ENCODE measurements around the gene KIAA1671. TPM values are rescaled to one million over a fixed set of nuclear protein-coding genes. Genes with fewer than 3 reads are reported as not detected.

The KIAA1671 gene
- total and polyA plus RNA-seq, 2 of the 4 experiments (the other 2 are of a cell fraction) = 0.02 TPM; not detected in 1

GRCh38 chr22:24968066-24968561 lies 15.6 kb downstream of the KIAA1671 start:
- no peak for DNase-seq
- no CpG with 5 or more reads among the region's 8 CpGs for WGBS, 2 experiments (ENCODE audit: extremely low coverage in 2 of 2, insufficient read length in 1 of 2)
- POLR2A ChIA-PET (ENCODE audit: unreplicated experiment) = no interaction called here

More at GRCh38 chr22:24968066-24968561, 15.6 kb downstream of the KIAA1671 start:
- Histone ChIP-seq H3K9me3 (ENCODE audit: control insufficient read depth, insufficient read depth, low read length) (no peaks in the 10 kb centered on the region), H3K4me2 (ENCODE audit: low read depth, low read length) (no peak overlapping the region), H3K36me3 (ENCODE audit: control insufficient read depth, insufficient read depth, low read length) (no peaks in the 10 kb centered on the region), H3K4me1 (ENCODE audit: control insufficient read depth, insufficient read depth, low read length) (no peaks in the 10 kb centered on the region), H3K4me3 (ENCODE audit: insufficient read depth, low read depth, low read length) (no peak overlapping the region), H4K5ac (ENCODE audit: low read depth, low read length) (no peak overlapping the region), H3K9ac (ENCODE audit: low read depth, low read length) (no peak overlapping the region), H3K23ac (ENCODE audit: low read depth, low read length) (no peak overlapping the region), H2AK9ac (replicated peaks; ENCODE audit: low read depth, low read length, poor library complexity) (no peak overlapping the region), H4K8ac (ENCODE audit: low read depth in 2 of 2, low read length in 2 of 2) (no peak overlapping the region), H2BK20ac (ENCODE audit: low read depth, low read length) (no peak overlapping the region), H3K56ac (ENCODE audit: extremely low read depth, insufficient read depth, low read length) (no peak overlapping the region), H3K9me1 (ENCODE audit: insufficient read depth, low read length) (no peaks in the 10 kb centered on the region), H4K91ac (ENCODE audit: insufficient read depth, low read depth, low read length) (no peak overlapping the region), H2BK5ac (ENCODE audit: low read depth, low read length, poor library complexity, severe bottlenecking) (no peak overlapping the region), H3K79me1 (ENCODE audit: low read depth in 1 of 2, low read length in 2 of 2) (no peaks in the 10 kb centered on the region), H2BK15ac (ENCODE audit: low read depth, low read length) (no peak overlapping the region), H3K27ac (ENCODE audit: insufficient read depth, low read length) (no peak overlapping the region), H4K20me1 (ENCODE audit: insufficient read depth, low read length) (no peaks in the 10 kb centered on the region), H2AK5ac (ENCODE audit: low read depth, low read length) (no peak overlapping the region), H2BK120ac (ENCODE audit: low read depth, low read length) (no peak overlapping the region), H3K4ac (ENCODE audit: low read depth, low read length) (no peak overlapping the region), H3K27me3 (ENCODE audit: control insufficient read depth, insufficient read depth, low read length) (no peaks in the 10 kb centered on the region; the same call in 1 of the 2 replicates), H3K14ac (replicated peaks; ENCODE audit: low read depth, low read length) (no peak overlapping the region), H3K18ac (ENCODE audit: low read depth, low read length) (no peak overlapping the region), H2AFZ (replicated peaks; ENCODE audit: low read length, poor library complexity) (no peak overlapping the region)
- ATAC-seq (ENCODE audit: low read depth) = no peak
- intact Hi-C loops (cut with micrococcal nuclease) = no loop called here
- no TSS peak for BruUV-seq (replicated peaks)
- in situ Hi-C loops (cut with MboI; ENCODE audit: low sequenced_read_pairs) = no loop called here
- dilution Hi-C loops (cut with HindIII; ENCODE audit: low sequenced_read_pairs, unreplicated experiment) = no loop called here
- TF ChIP-seq POLR2A (IDR thresholded peaks at IDR 0.05; ENCODE audit: low read depth, low read length) (no peak), MXI1 (IDR thresholded peaks at IDR 0.05; ENCODE audit: borderline replicate concordance, low read depth, low read length) (no peak), MAFK (IDR thresholded peaks at IDR 0.05; ENCODE audit: low read depth, low read length) (no peak), MAZ (IDR thresholded peaks at IDR 0.05; ENCODE audit: borderline replicate concordance, low read depth, low read length) (no peak), FOS (IDR thresholded peaks at IDR 0.05; ENCODE audit: low read depth, low read length) (no peak), USF2 (IDR thresholded peaks at IDR 0.05; ENCODE audit: low read depth, low read length) (no peak), BHLHE40 (IDR thresholded peaks at IDR 0.05; ENCODE audit: low read depth, low read length) (no peak), CHD1 (IDR thresholded peaks at IDR 0.05; ENCODE audit: low read depth, low read length) (no peak), RFX5 (IDR thresholded peaks at IDR 0.05; ENCODE audit: low read depth, low read length) (no peak)
- CTCF ChIA-PET = interaction anchor here (0.6 kb wide), 1 partner anchor 12 kb away, joined by 3 read pairs; no protein-coding TSS in a partner anchor
